HepG2 (cell line): Measurements from ENCODE around the gene IL1R1. TPM values are rescaled to one million over a fixed set of nuclear protein-coding genes. Genes with fewer than 3 reads are reported as not detected.

ENCODE experiments used
- BATF2 ChIP-seq: sonication (generic); formaldehyde crosslinking; IDR thresholded peaks from 2 replicates; pipeline ENCODE4 v1.8.0; 2022; ENCODE audit warnings: mild to moderate bottlenecking, missing genetic modification reagents, moderate library complexity
- CHCHD3 ChIP-seq: sonication (generic); formaldehyde crosslinking; IDR thresholded peaks from 2 replicates; pipeline ENCODE4 v1.8.0; 2022; ENCODE audit warnings: mild to moderate bottlenecking, missing genetic modification reagents, moderate library complexity
- FIP1L1 ChIP-seq: fragments of 200-400 bp; formaldehyde crosslinking; IDR thresholded peaks from 2 replicates; pipeline ENCODE4 v1.6.1; 2018; ENCODE audit warnings: low read depth, mild to moderate bottlenecking, low read length, moderate library complexity, borderline replicate concordance; ENCODE audit not compliant: insufficient read depth
- HOMEZ ChIP-seq: IDR thresholded peaks from 2 replicates; pipeline ENCODE4 v1.6.1; 2016; ENCODE audit warnings: low read depth
- JARID2 ChIP-seq: sonication (generic); formaldehyde crosslinking; IDR thresholded peaks from 2 replicates; pipeline ENCODE4 v1.8.1; 2023; ENCODE audit warnings: missing genetic modification reagents, inconsistent platforms; ENCODE audit not compliant: insufficient replicate concordance
- MTA1 ChIP-seq: sonication (generic); formaldehyde crosslinking; IDR thresholded peaks from 2 replicates; pipeline ENCODE4 v1.4.0; 2020; ENCODE audit warnings: missing genetic modification reagents, mild to moderate bottlenecking, borderline replicate concordance
- MXI1 ChIP-seq: IDR thresholded peaks from 3 replicates; pipeline ENCODE4 v1.6.1; 2012; ENCODE audit warnings: low read depth, low read length, inconsistent platforms, borderline replicate concordance
- MYC ChIP-seq: sonication (generic); formaldehyde crosslinking; IDR thresholded peaks from 2 replicates; pipeline ENCODE4 v1.9.0; 2021; ENCODE audit warnings: missing genetic modification reagents, borderline replicate concordance
- NFE2L1 ChIP-seq: sonication (generic); formaldehyde crosslinking; IDR thresholded peaks from 2 replicates; pipeline ENCODE4 v1.4.0; 2020; ENCODE audit warnings: missing genetic modification reagents, mild to moderate bottlenecking, borderline replicate concordance
- REPIN1 ChIP-seq: sonication (generic); formaldehyde crosslinking; IDR thresholded peaks from 2 replicates; pipeline ENCODE4 v1.8.0; 2022; ENCODE audit warnings: missing genetic modification reagents, low read depth, mild to moderate bottlenecking, borderline replicate concordance
- SETDB1 ChIP-seq: sonication (generic); formaldehyde crosslinking; IDR thresholded peaks from 2 replicates; pipeline ENCODE4 v1.5.1; 2020; ENCODE audit warnings: missing genetic modification reagents, mild to moderate bottlenecking, borderline replicate concordance
- SP1 ChIP-seq, 2 experiments: fragments of 450-650 bp in 1 of 2; sonication (generic) in 1 of 2; formaldehyde crosslinking in 1 of 2; IDR thresholded peaks; 2 replicates each; pipeline versions ENCODE4 v1.4.0 to v1.6.1; 2016 to 2020; ENCODE audit warnings: missing genetic modification reagents in 1 of 2
- SRSF9 ChIP-seq: fragments of 200-400 bp; formaldehyde crosslinking; IDR thresholded peaks from 2 replicates; pipeline ENCODE4 v1.6.1; 2018; ENCODE audit warnings: borderline replicate concordance, mild to moderate bottlenecking, low read depth, low read length; ENCODE audit not compliant: insufficient read depth, poor library complexity, severe bottlenecking
- SYNCRIP ChIP-seq: fragments of 200-400 bp; formaldehyde crosslinking; IDR thresholded peaks from 2 replicates; pipeline ENCODE4 v1.6.1; 2018; ENCODE audit warnings: mild to moderate bottlenecking, low read depth, low read length; ENCODE audit not compliant: insufficient read depth
- TAF1 ChIP-seq: sonication (generic); formaldehyde crosslinking; IDR thresholded peaks from 2 replicates; pipeline ENCODE4 v1.4.0; 2020; ENCODE audit warnings: missing genetic modification reagents
- TRIM24 ChIP-seq: sonication (generic); formaldehyde crosslinking; IDR thresholded peaks from 2 replicates; pipeline ENCODE4 v1.8.0; 2022; ENCODE audit warnings: mild to moderate bottlenecking, missing genetic modification reagents
- ZMAT3 ChIP-seq: sonication (generic); formaldehyde crosslinking; conservative IDR thresholded peaks from 2 replicates; pipeline ENCODE4 v1.7.0; 2021; ENCODE audit warnings: missing genetic modification reagents
- ZNF350 ChIP-seq: sonication (generic); formaldehyde crosslinking; IDR thresholded peaks from 2 replicates; pipeline ENCODE4 v1.4.0; 2020; ENCODE audit warnings: mild to moderate bottlenecking, low read depth, missing genetic modification reagents, borderline replicate concordance
- ZNF484 ChIP-seq: sonication (generic); formaldehyde crosslinking; IDR thresholded peaks from 2 replicates; pipeline ENCODE4 v1.5.1; 2020; ENCODE audit warnings: mild to moderate bottlenecking, low read depth, missing genetic modification reagents, borderline replicate concordance
- ZNF7 ChIP-seq: IDR thresholded peaks from 2 replicates; pipeline ENCODE4 v1.6.1; 2016; ENCODE audit warnings: missing biosample characterization, missing genetic modification reagents
- ZNF83 ChIP-seq: sonication (generic); formaldehyde crosslinking; IDR thresholded peaks from 2 replicates; pipeline ENCODE4 v1.4.0; 2020; ENCODE audit warnings: missing genetic modification reagents, mild to moderate bottlenecking, borderline replicate concordance
- ZNF839 ChIP-seq: sonication (generic); formaldehyde crosslinking; IDR thresholded peaks from 2 replicates; pipeline ENCODE4 v1.4.0; 2020; ENCODE audit warnings: missing genetic modification reagents, mild to moderate bottlenecking, borderline replicate concordance
- ZNF850 ChIP-seq: sonication (generic); formaldehyde crosslinking; conservative IDR thresholded peaks from 2 replicates; pipeline ENCODE4 v1.9.0; 2021; ENCODE audit warnings: mild to moderate bottlenecking, missing genetic modification reagents
- polyA plus RNA-seq, 8 experiments: library from polyadenylated mRNA; depleted of rRNA in 3 of 8; stranded (reverse) in 7 of 8; unstranded in 1 of 8; fragments of >200 nt; fragmentation: Illumina TruSeq in 4 of 8; extraction: Trizol in 4 of 8; gene quantifications; 2 replicates each; pipeline versions ENCODE4 v1.2.1 to v1.2.3, GENCODE V29; 2011 to 2016; ENCODE audit warnings: low read depth in 4 of 8, missing spikeins in 1 of 8, mixed read lengths in 1 of 8; ENCODE audit not compliant: insufficient read depth in 1 of 8
- total RNA-seq, 5 experiments: library from RNA; depleted of rRNA; stranded (reverse); fragments of >200 nt; fragmentation: Illumina TruSeq; extraction: Trizol; gene quantifications; 2 replicates each; pipeline ENCODE4 v1.2.3, GENCODE V29; 2016; ENCODE audit warnings: low read depth in 1 of 5
- TF ChIP-seq, protein P1 (sequence below): sonication (generic); formaldehyde crosslinking; IDR thresholded peaks from 2 replicates; pipeline ENCODE4 v1.5.0; 2020; ENCODE audit warnings: mild to moderate bottlenecking, missing genetic modification reagents
- TF ChIP-seq, protein P2 (sequence below): sonication (generic); formaldehyde crosslinking; IDR thresholded peaks from 2 replicates; pipeline ENCODE4 v1.8.1; 2023; ENCODE audit warnings: mild to moderate bottlenecking, missing genetic modification reagents

IL1R1 gene
- total and polyA plus RNA-seq, 2 of the 13 experiments (the other 11 are each of a cell fraction or from before 2014, with no cell fraction given): 38.0 to 93.1 TPM

DNA sequence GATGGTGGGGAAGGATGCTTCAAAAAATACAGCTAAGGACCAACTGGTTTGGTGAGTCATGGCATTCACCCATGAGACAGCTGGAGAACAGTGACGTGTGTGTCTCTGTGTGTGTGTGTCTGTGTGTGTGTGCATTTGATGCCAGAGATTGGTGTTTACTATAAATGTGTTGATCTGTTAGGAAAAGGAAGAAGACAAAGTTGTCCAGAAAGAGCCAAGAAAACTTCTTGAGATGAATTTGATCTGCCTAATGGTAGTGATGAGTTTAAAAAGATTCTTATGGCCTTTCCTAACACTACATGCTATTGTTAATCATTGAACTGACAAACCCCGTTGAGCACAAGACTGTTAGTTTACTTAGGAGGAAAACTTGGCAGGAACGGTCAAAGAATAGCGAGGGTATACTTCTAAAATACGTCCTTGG lies 36.4 kb upstream of the IL1R1 start (continued):
- no peak for TF ChIP-seq SETDB1
- TF ChIP-seq, protein P1, sequence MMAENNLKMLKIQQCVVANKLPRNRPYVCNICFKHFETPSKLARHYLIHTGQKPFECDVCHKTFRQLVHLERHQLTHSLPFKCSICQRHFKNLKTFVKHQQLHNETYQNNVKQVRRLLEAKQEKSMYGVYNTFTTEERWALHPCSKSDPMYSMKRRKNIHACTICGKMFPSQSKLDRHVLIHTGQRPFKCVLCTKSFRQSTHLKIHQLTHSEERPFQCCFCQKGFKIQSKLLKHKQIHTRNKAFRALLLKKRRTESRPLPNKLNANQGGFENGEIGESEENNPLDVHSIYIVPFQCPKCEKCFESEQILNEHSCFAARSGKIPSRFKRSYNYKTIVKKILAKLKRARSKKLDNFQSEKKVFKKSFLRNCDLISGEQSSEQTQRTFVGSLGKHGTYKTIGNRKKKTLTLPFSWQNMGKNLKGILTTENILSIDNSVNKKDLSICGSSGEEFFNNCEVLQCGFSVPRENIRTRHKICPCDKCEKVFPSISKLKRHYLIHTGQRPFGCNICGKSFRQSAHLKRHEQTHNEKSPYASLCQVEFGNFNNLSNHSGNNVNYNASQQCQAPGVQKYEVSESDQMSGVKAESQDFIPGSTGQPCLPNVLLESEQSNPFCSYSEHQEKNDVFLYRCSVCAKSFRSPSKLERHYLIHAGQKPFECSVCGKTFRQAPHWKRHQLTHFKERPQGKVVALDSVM: no peak
- TF ChIP-seq ZNF484 (CRISPR knock-in tag): no peak
- TF ChIP-seq REPIN1 (CRISPR knock-in tag): no peak; the same call in 1 of the 2 replicates
- no peak for TF ChIP-seq SP1 (IDR thresholded peaks at IDR 0.05)
- TF ChIP-seq SP1 (CRISPR knock-in tag; IDR thresholded peaks at IDR 0.05): no peak
- TF ChIP-seq TRIM24: no peak
- no peak for TF ChIP-seq SRSF9
- TF ChIP-seq FIP1L1: no peak
- no peak for TF ChIP-seq TAF1
- TF ChIP-seq, protein P2, sequence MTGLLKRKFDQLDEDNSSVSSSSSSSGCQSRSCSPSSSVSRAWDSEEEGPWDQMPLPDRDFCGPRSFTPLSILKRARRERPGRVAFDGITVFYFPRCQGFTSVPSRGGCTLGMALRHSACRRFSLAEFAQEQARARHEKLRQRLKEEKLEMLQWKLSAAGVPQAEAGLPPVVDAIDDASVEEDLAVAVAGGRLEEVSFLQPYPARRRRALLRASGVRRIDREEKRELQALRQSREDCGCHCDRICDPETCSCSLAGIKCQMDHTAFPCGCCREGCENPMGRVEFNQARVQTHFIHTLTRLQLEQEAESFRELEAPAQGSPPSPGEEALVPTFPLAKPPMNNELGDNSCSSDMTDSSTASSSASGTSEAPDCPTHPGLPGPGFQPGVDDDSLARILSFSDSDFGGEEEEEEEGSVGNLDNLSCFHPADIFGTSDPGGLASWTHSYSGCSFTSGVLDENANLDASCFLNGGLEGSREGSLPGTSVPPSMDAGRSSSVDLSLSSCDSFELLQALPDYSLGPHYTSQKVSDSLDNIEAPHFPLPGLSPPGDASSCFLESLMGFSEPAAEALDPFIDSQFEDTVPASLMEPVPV (CRISPR knock-in tag): peak; percentile 26; the same call in 1 of the 2 replicates
- no peak for TF ChIP-seq JARID2 (CRISPR knock-in tag)
- TF ChIP-seq MTA1 (CRISPR knock-in tag): no peak
- TF ChIP-seq HOMEZ (CRISPR knock-in tag): peak; percentile 29; the same call in 1 of the 2 replicates
- no peak for TF ChIP-seq ZNF83 (CRISPR knock-in tag)
- TF ChIP-seq ZMAT3 (CRISPR knock-in tag): no peak
- TF ChIP-seq ZNF7 (CRISPR knock-in tag): no peak
- TF ChIP-seq ZNF839 (CRISPR knock-in tag): no peak
- no peak for TF ChIP-seq ZNF350 (CRISPR knock-in tag)
- no peak for TF ChIP-seq ZNF850 (CRISPR knock-in tag)
- no peak for TF ChIP-seq MXI1
- no peak for TF ChIP-seq SYNCRIP
- no peak for TF ChIP-seq CHCHD3 (CRISPR knock-in tag)
- no peak for TF ChIP-seq BATF2 (CRISPR knock-in tag)
- TF ChIP-seq MYC (CRISPR knock-in tag): no peak
- TF ChIP-seq NFE2L1 (CRISPR knock-in tag): no peak
